Activated CD4-positive, alpha-beta T cell treated with anti-CD3 and anti-CD28 coated beads for 36 hours (primary cell): ENCODE data around the gene WBP2NL. TPM values are rescaled to one million over a fixed set of nuclear protein-coding genes. Genes with fewer than 3 reads are reported as not detected.

ENCODE experiments used
- ATAC-seq: fragments of 200-7000 bp; cut with Tn5 transposase; one replicate; pipeline ENCODE4 v1.10.0; 2021; ENCODE audit warnings: mild to moderate bottlenecking, moderate library complexity
- CTCF ChIA-PET: fragments of 350-600 bp; sonication (Branson Sonifier 250); formaldehyde crosslinking; loops from one replicate; lab custom pipeline; 2021; ENCODE audit warnings: antibody characterized with exemption; lab: Charles Lee
- POLR2A ChIA-PET: fragments of 350-600 bp; sonication (Branson Sonifier 250); formaldehyde crosslinking; loops from one replicate; lab custom pipeline; 2021; ENCODE audit warnings: antibody characterized with exemption, inconsistent platforms; lab: Charles Lee
- DNase-seq: peaks from one replicate; pipeline ENCODE4 v3.0.0-alpha.2; 2020
- H3K27ac Mint-ChIP-seq: one replicate; pipeline ENCODE4 v1.8.0; 2021; ENCODE audit warnings: mixed read lengths
- H3K27me3 Mint-ChIP-seq: one replicate; pipeline ENCODE4 v1.8.0; 2021; ENCODE audit warnings: mixed read lengths
- H3K36me3 Mint-ChIP-seq: one replicate; pipeline ENCODE4 v1.8.0; 2021; ENCODE audit warnings: low read depth, mixed read lengths
- H3K4me1 Mint-ChIP-seq: one replicate; pipeline ENCODE4 v1.8.0; 2021; ENCODE audit warnings: mixed read lengths
- H3K4me3 Mint-ChIP-seq: one replicate; pipeline ENCODE4 v1.8.0; 2021; ENCODE audit warnings: mild to moderate bottlenecking, moderate library complexity, mixed read lengths
- H3K9me3 Mint-ChIP-seq: one replicate; pipeline ENCODE4 v1.8.0; 2021; ENCODE audit warnings: low read depth, mixed read lengths
- intact Hi-C, 2 experiments: fragments of 100-400 bp; cut with DNase I in 1 of 2; cut with micrococcal nuclease in 1 of 2; formaldehyde crosslinking; loops; one replicate each; pipeline versions ENCODE4 v1.14.2 to v1.15.1; 2022 to 2024; cut with DNase I, micrococcal nuclease
- total RNA-seq, 2 experiments: library from RNA; stranded (reverse); gene quantifications; one replicate each; pipeline ENCODE4 v1.2.3, GENCODE V29; 2021

The WBP2NL gene
- total RNA-seq, 2 experiments from 2014 or later: 0.30 to 0.54 TPM

DNA sequence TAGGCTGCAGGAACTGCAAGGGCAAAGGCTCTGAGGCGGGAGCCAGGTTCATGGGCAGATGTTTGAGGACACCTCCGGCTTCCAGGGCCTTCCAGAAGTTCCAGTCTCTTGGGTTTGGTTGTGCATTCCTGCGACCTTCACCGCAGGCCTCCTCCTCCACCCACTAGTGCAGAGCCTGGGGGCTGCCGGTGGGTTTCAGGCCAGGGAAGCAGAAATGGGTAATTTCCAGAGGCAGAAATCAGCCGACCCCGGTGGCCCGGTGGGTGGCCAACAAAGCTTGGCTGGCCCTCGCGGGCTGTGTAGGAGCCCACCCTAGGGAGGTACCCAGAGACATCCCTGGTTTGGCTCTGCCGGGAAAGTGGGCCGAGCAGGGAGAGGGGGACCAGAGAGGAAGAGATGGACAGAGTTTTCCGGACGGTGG is 75.0 kb downstream of the WBP2NL start:
- intact Hi-C loops: loop anchor here (5.0 to 10.0 kb wide), 6 partner anchors 79 to 629 kb away; partner anchors contain the start of genes SEPTIN3 (in 1 of the 2), TOB2 (in 1 of the 2) and WBP2NL (in 1 of the 2)
- DNase-seq (no peak), ATAC-seq (no peak)
- ChIA-PET CTCF (interaction anchor here (0.7 kb wide), 1 partner anchor 14 kb away, joined by 3 read pairs; no protein-coding TSS in a partner anchor), POLR2A (interaction anchor here (0.6 kb wide), 1 partner anchor 25 kb away, joined by 4 read pairs; no protein-coding TSS in a partner anchor)
- H3K36me3 Mint-ChIP-seq: peaks cover 3% of the 10 kb centered on the region
- peak overlapping the region; percentile 55 for H3K4me3 Mint-ChIP-seq
- peak overlapping the region; percentile 67 for H3K27ac Mint-ChIP-seq
- H3K27me3 Mint-ChIP-seq: no peaks in the 10 kb centered on the region
- H3K9me3 Mint-ChIP-seq: no peaks in the 10 kb centered on the region
- peaks cover 28% of the 10 kb centered on the region for H3K4me1 Mint-ChIP-seq

DNA sequence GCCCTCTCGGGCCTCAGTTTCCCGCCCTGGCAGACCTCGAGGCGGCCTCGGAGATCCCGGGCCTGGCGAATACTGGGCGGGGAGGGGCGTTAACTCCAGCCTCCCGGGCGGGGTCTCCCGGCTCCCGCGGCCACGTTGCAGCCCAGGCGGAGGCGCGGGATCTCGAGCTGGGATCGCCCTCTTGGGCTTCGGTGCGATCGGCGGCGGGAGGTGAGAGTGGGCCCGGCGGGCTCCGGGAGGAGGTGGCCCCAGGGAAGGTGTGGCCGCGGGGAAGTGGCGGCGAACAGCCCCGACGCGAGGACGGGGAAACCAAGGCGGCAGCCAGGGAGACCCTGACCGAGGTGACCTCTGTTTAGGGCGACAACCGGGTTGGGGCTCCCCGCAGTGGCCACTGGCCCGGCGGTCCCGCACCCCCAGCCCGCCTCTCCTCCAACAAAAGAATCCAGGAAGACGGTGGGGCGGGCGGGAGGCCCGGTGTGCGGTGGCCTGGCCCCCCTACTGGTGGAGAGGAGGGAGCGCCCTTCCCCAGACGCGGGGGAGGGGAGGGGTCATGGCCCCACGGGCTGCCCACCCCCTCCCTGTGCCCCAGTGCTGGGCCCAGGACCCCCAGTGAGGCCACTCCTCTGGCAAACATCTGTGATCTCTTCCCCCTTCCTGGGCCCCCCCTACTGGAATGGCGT is 75.7 kb downstream of the WBP2NL start, which contains the start of gene PHETA2:
Gene PHETA2 (plus strand): TSS at position 117 of the 680 bp plus-strand sequence. CDS start 3,046 bp downstream, outside the sequence.
- H3K4me3 Mint-ChIP-seq: peak within 1 kb of the TSS; percentile 55
- intact Hi-C loops: loop anchor here (5.0 to 10.0 kb wide), 6 partner anchors 79 to 629 kb away; partner anchors contain the start of genes SEPTIN3 (in 1 of the 2), TOB2 (in 1 of the 2) and WBP2NL (in 1 of the 2)
- H3K27me3 Mint-ChIP-seq: no peaks in the 10 kb centered on the region
- peaks cover 30% of the 10 kb centered on the region for H3K4me1 Mint-ChIP-seq
- no peaks in the 10 kb centered on the region for H3K36me3 Mint-ChIP-seq
- H3K9me3 Mint-ChIP-seq: no peaks in the 10 kb centered on the region
- ATAC-seq (no peak), DNase-seq (peak; percentile 75)
- ChIA-PET POLR2A (no interaction called here), CTCF (interaction anchor here (0.7 kb wide), 1 partner anchor 14 kb away, joined by 3 read pairs; no protein-coding TSS in a partner anchor)
- H3K27ac Mint-ChIP-seq: peak within 1 kb of the TSS; percentile 77

DNA sequence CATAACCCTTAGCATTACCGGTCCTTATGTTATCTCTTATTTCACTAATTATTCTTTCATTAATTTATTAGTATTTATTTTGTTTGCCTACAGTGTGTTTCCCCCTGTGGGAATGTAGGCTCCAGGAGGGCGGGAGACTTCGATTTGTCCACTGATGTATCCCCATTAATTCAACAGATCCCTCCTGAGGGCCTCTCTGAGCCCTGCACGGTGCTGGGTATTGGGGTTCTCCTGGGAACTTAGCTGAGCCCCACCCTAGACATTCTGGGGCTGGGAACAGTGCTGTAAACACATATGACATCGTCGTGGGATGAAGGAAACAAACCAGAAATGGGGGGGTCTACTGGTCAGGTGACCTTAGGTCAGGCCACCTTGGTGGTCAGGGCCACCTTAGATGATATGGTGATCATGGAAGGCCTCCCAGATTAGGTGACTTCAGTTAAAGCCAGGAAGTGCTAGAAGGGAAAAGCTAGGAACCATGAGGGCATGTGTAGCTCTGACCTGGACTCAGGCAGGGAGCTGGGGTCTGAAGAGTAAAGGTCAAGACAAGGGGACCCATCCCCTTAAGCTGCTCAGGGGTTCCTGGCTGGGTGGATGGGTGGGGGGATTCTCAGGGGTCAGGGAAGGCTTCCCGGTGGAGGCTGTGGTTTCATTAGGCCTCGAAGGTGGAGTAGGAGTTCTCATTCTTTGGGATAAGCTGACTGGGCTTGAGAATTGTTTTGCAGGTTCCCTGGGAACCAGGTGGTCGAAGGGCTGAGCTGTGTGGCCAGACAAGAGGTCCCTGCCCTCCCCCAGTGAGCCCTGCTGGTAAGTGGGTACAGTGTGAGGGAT is 76.5 kb downstream of the WBP2NL start:
- H3K27ac Mint-ChIP-seq: peak overlapping the region; percentile 77
- H3K27me3 Mint-ChIP-seq: no peaks in the 10 kb centered on the region
- ATAC-seq (no peak), DNase-seq (no peak)
- H3K36me3 Mint-ChIP-seq: no peaks in the 10 kb centered on the region
- peak overlapping the region; percentile 55 for H3K4me3 Mint-ChIP-seq
- intact Hi-C loops: loop anchor here (5.0 to 10.0 kb wide), 6 partner anchors 80 to 630 kb away; partner anchors contain the start of genes SEPTIN3 (in 1 of the 2), TOB2 (in 1 of the 2) and WBP2NL (in 1 of the 2)
- POLR2A ChIA-PET: interaction anchor here (3.0 kb wide), 1 partner anchor 15 kb away, joined by 12 read pairs; the partner anchor contains the start of gene NDUFA6
- peaks cover 30% of the 10 kb centered on the region for H3K4me1 Mint-ChIP-seq
- CTCF ChIA-PET: interaction anchor here (0.7 to 1.2 kb wide), 5 partner anchors 11 to 95 kb away, joined by 3 to 5 read pairs (median 4); no protein-coding TSS in a partner anchor
- H3K9me3 Mint-ChIP-seq: no peaks in the 10 kb centered on the region

DNA sequence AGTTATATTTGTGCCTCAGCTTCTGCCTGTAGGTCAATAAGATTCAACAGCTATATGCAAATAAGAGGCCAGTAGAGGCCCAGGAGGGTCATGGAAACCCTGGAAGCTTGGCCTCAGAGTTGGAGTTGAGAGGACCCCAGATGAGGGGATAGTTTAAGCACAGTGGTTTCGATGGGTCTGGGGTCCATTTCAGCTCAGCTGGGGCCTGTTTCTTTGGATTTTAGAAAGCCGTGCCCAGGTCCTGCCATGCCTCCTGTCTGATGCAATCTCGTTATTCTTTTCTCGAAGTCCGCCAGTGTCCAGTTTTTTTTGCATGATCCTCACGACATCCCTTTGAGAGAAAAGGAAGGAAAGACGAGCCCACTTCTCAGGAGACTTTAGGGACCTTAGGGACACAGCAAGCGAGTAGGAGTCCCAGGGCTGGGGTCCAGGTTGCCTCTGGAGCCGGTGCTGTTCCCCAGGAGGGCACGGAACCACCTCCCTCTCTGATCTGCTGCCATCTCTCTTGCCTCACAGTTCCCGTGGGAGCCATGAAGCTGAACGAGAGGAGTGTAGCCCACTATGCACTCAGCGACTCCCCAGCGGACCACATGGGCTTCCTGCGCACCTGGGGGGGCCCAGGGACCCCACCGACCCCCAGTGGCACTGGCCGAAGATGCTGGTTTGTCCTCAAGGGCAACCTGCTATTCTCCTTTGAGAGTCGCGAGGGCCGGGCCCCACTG is 78.3 kb downstream of the WBP2NL start:
- H3K27ac Mint-ChIP-seq: no peak overlapping the region
- no peak overlapping the region for H3K4me3 Mint-ChIP-seq
- intact Hi-C loops: loop anchor here (10.0 kb wide), 3 partner anchors 82 to 632 kb away; partner anchors contain the start of genes TOB2 (in 1 of the 2) and WBP2NL (in 1 of the 2)
- H3K27me3 Mint-ChIP-seq: no peaks in the 10 kb centered on the region
- ATAC-seq (no peak), DNase-seq (no peak)
- peaks cover 4% of the 10 kb centered on the region for H3K36me3 Mint-ChIP-seq
- H3K4me1 Mint-ChIP-seq: peaks cover 34% of the 10 kb centered on the region
- no peaks in the 10 kb centered on the region for H3K9me3 Mint-ChIP-seq
- CTCF ChIA-PET: no interaction called here
- POLR2A ChIA-PET: interaction anchor here (3.0 kb wide), 1 partner anchor 13 kb away, joined by 12 read pairs; the partner anchor contains the start of gene NDUFA6

DNA sequence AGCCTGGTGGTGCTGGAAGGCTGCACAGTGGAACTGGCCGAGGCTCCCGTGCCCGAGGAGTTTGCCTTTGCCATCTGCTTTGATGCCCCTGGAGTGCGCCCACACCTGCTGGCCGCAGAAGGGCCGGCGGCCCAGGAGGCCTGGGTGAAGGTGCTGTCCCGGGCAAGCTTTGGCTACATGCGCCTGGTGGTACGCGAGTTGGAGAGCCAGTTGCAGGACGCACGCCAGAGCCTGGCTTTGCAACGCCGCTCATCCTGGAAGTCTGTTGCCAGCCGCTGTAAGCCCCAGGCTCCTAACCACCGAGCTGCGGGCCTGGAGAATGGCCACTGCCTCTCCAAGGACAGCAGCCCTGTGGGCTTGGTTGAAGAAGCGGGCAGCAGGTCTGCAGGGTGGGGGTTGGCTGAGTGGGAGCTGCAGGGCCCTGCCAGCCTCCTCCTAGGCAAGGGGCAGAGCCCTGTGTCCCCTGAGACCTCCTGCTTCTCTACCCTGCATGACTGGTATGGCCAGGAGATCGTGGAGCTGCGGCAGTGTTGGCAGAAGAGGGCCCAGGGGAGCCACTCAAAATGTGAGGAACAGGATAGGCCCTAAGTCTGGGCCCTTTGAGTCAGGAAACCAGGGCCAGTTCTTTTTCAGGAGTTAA is 79.0 kb downstream of the WBP2NL start:
- no peak overlapping the region for H3K4me3 Mint-ChIP-seq
- no peaks in the 10 kb centered on the region for H3K27me3 Mint-ChIP-seq
- CTCF ChIA-PET: interaction anchor here (0.9 kb wide), 1 partner anchor 61 kb away, joined by 3 read pairs; no protein-coding TSS in a partner anchor
- POLR2A ChIA-PET: interaction anchor here (3.0 kb wide), 1 partner anchor 13 kb away, joined by 12 read pairs; the partner anchor contains the start of gene NDUFA6
- H3K9me3 Mint-ChIP-seq: no peaks in the 10 kb centered on the region
- H3K36me3 Mint-ChIP-seq: peaks cover 9% of the 10 kb centered on the region
- DNase-seq: no peak
- H3K27ac Mint-ChIP-seq: no peak overlapping the region
- intact Hi-C loops: loop anchor here (2.0 to 10.0 kb wide), 7 partner anchors 83 to 633 kb away; partner anchors contain the start of genes CENPM (in 1 of the 2), POLDIP3 (in 1 of the 2), SREBF2 (in 1 of the 2) and TOB2 (in 1 of the 2)
- H3K4me1 Mint-ChIP-seq: peaks cover 34% of the 10 kb centered on the region
- no peak for ATAC-seq

Other genes starting within 250 kb of the WBP2NL start
- gene CCDC134, start 198.1 kb upstream of the WBP2NL start, total RNA-seq: 10 to 100 TPM; 14.7 to 15.2 TPM
- gene SREBF2, start 165.7 kb upstream of the WBP2NL start, total RNA-seq: 100 to 1,000 TPM; 101 to 105 TPM
- 1 to 10 TPM; 1.4 to 1.9 TPM for gene SHISA8, start 83.7 kb upstream of the WBP2NL start, total RNA-seq
- gene TNFRSF13C, start 72.0 kb upstream of the WBP2NL start, total RNA-seq: 1 to 10 TPM; 2.2 to 3.0 TPM
- gene CENPM, start 51.6 kb upstream of the WBP2NL start, total RNA-seq: 10 to 100 TPM; 65.2 to 82.1 TPM
- 1 to 10 TPM; 1.8 to 2.2 TPM for gene SEPTIN3, start 29.3 kb upstream of the WBP2NL start, total RNA-seq
- gene NAGA, start 72.0 kb downstream of the WBP2NL start, total RNA-seq: 10 to 100 TPM; 19.7 to 20.0 TPM
- gene PHETA2, start 75.5 kb downstream of the WBP2NL start, total RNA-seq: 1 to 10 TPM; 1.4 to 2.3 TPM
- 10 to 100 TPM; 17.2 to 45.4 TPM for gene SMDT1, start 80.9 kb downstream of the WBP2NL start, total RNA-seq
- 100 to 1,000 TPM; 123 to 144 TPM for gene NDUFA6, start 92.0 kb downstream of the WBP2NL start, total RNA-seq
- gene CYP2D6, start 132.0 kb downstream of the WBP2NL start, total RNA-seq: 1 to 10 TPM; 2.8 to 3.1 TPM